ENCODE data around the gene ZNF821.

DNA sequence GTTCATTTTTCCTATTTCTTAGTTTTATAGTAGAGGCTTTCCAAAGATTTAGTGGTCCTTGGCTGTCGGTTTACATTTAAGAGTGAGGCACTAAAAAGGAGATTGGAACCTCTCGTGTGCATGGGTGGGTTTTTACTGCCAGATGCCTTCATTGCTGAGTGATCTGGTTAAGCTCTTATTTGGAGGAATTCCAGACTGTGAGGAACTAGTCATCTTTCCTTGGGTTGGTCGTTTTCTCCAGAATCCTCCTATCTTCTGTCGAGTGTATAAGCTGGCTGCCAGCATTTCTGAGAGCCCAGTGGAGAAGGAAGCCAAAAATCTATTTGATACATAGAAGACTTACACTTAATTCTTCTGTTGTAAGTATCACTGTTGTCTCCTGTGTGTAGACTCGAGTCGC lies 33.9 kb upstream of the ZNF821 start:
- TF ChIP-seq, protein P1, sequence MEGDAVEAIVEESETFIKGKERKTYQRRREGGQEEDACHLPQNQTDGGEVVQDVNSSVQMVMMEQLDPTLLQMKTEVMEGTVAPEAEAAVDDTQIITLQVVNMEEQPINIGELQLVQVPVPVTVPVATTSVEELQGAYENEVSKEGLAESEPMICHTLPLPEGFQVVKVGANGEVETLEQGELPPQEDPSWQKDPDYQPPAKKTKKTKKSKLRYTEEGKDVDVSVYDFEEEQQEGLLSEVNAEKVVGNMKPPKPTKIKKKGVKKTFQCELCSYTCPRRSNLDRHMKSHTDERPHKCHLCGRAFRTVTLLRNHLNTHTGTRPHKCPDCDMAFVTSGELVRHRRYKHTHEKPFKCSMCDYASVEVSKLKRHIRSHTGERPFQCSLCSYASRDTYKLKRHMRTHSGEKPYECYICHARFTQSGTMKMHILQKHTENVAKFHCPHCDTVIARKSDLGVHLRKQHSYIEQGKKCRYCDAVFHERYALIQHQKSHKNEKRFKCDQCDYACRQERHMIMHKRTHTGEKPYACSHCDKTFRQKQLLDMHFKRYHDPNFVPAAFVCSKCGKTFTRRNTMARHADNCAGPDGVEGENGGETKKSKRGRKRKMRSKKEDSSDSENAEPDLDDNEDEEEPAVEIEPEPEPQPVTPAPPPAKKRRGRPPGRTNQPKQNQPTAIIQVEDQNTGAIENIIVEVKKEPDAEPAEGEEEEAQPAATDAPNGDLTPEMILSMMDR (IDR thresholded peaks at IDR 0.05): no peak
- TF ChIP-seq POLR2AphosphoS5 (IDR thresholded peaks at IDR 0.05): no peak
